Sciatic nerve (tissue), 2 donors: ENCODE results near the gene AKAP8L. TPM values are rescaled to one million over a fixed set of nuclear protein-coding genes. Genes with fewer than 3 reads are reported as not detected.
A peak's percentile ranks its signal among the peaks of the same experiment; 100 is the strongest.

ENCODE experiments used
- ATAC-seq: fragments of 200-7000 bp; cut with Tn5 transposase; one replicate; pipeline ENCODE4 v1.9.1; 2020; ENCODE audit warnings: mild to moderate bottlenecking, moderate library complexity
- DNase-seq: peaks from one replicate; pipeline ENCODE4 v3.0.0-alpha.2; 2020; ENCODE audit warnings: low spot score
- intact Hi-C: fragments of 100-400 bp; cut with DNase I; formaldehyde crosslinking; loops from one replicate; pipeline ENCODE4 v1.14.2; 2022
- microRNA-seq: library from miRNA; unstranded; fragments of <30 nt; microRNA quantifications from one replicate; pipeline ENCODE4 v1.2.0, GENCODE V29; 2020
- total RNA-seq: library from RNA; stranded (reverse); fragmentation: NEBNext Ultra II Directional; extraction: Animal tissue kit (Norgen Biotek cat#: 25700); gene quantifications from one replicate; pipeline ENCODE4 v1.2.1, GENCODE V29; 2021
- donor health status: DM: no; HTN: no; CAD: no.
- donor health status: DM: no; HTN: no; CAD: no.

Gene AKAP8L
- total RNA-seq, 1 donor from 2014 or later, result 109 TPM

DNA sequence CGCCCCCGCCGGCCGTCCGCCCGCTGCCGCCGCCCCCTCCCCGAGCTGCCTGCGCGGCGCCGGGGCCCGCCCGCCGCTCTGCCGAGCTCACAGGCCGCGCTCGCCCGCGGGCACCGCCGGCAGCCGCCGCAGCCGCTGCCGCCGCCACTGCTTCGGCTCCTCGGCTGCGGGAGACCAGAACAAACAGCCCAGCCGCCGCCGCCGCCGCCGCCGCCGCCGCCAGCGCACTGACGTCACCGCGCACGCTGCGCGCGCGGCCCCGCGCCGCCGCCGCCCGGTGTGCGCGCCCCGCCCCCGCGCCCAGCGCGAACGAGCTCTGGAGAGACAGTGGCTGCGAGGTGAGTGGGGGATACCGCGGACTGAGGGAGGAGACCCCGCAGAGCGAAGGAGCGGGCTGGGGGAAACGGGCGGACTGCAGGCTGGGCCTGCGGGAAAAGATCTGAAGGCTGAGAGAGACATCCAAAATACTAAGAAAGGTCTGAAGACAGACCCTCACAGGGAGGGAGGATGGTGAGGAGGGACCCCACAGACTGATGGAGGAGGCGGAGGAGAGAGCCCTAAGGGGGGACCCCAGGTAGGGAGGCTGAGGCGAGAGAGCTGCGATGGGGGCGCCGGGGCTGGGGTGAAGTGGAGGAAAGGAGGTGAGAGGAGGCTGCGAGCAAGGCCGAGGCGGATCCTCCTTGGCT lies 86.3 kb downstream of the AKAP8L start, which contains the start of gene BRD4:
Gene BRD4, minus strand, starts transcription at position 229 of the 686 bp plus-strand sequence. CDS start 59,440 bp downstream, outside the sequence.
- intact Hi-C loops, result no loop called here
- peak; percentile 85 for ATAC-seq
- DNase-seq, result peak; percentile 87

DNA sequence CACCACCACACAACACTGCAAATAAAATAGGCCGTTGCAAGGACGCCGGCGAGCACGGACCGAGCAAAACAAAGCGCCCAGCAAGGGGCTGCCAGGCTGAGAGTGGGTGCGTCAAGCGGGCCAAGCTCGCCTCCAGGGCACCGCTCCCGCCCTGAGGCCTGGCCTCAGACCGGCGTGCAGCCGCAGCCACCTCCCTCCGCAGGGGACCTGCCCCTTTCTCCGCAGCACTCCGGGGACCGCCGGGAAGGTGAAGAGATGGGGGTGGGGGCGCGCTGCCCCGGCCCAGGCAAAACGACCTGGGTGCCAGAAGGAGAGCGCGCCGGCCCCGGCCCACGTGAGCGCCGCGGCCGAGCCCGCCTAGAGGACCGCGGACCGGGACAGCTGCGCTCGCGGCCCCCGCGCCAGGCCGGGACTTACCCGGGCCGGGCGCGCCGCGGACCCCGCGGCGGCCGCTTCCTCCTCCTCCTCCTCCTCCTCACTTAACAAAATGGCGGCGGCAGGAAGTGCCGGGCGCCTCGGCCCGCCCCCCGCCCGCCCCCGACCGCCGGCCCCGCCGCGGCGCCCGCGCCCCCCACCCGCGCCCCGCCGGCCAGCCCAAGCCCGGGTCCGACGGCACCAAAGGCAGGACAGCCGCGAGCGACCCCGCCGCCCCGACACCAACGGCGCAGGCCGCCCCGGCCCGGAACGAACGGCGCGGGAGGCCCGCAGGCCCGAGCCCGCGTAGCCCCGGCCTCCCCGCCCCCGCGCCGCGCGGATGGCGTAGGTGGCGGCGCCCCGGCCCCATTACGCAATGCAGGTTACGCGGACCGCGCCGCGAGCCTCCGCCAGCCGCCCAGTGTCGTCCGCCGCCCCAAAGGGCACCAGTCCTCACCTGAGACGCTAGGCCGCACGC lies 87.1 kb downstream of the AKAP8L start:
- peak; percentile 75 for DNase-seq
- ATAC-seq, result peak; percentile 38
- intact Hi-C loops, result no loop called here

DNA sequence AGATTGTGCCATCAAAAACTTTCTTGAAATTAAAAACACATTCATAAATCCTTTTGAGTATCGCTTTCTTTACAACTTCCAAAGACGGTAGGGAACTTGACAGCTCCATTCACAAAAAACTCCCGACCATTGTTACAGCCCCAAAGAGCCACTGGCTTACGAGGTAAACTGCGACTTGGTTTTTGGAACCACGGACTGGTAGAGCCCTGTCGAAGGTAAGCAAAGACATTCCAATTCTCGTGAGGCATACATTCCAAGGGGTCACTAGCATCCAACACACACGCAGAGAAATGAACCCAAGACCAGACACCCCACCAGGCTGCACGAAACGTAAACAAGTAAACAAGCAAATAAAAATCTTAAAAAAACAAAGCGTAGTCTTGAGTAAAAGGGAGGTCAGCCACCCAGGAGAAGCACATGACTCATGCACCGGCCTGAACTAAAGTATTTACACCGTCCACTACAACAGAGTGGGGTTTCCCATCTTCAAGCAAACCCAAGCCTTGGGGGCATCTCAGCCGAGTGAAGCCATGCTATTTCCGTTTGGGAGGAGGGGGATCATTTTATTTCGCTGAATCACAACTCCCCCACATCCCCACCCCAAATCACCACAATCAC lies 87.9 kb downstream of the AKAP8L start:
- ATAC-seq (peak; percentile 37), DNase-seq (no peak)
- intact Hi-C loops, result no loop called here

Small RNAs within 50 kb of the gene (microRNA-seq; reads per million reads assigned to microRNA genes)
- not detected for gene MIR1470

Other genes with a start within 250 kb of the AKAP8L start
- 124 TPM for gene NOTCH3, start 218.0 kb downstream of the AKAP8L start, total RNA-seq
- gene EPHX3, start 186.5 kb downstream of the AKAP8L start, total RNA-seq, result 0.45 TPM
- gene BRD4, start 86.4 kb downstream of the AKAP8L start, total RNA-seq, result 110 TPM
- 51.9 TPM for gene AKAP8, start 39.2 kb downstream of the AKAP8L start, total RNA-seq
- 30.2 TPM for gene WIZ, start 31.0 kb upstream of the AKAP8L start, total RNA-seq
- gene RASAL3, start 45.6 kb upstream of the AKAP8L start, total RNA-seq, result 6.1 TPM
- not detected for gene PGLYRP2, start 60.5 kb upstream of the AKAP8L start, total RNA-seq
- gene CYP4F22, start 89.5 kb upstream of the AKAP8L start, total RNA-seq, result not detected
- not detected for gene CYP4F8, start 196.2 kb upstream of the AKAP8L start, total RNA-seq
- 4.8 TPM for gene CYP4F3, start 221.9 kb upstream of the AKAP8L start, total RNA-seq